ENCODE data around the gene WFS1. TPM values are rescaled to one million over a fixed set of nuclear protein-coding genes. Genes with fewer than 3 reads are reported as not detected.
A peak's percentile ranks its signal among the peaks of the same experiment; 100 is the strongest.

Gene WFS1
- total and polyA plus RNA-seq, 2 of the 13 experiments (the other 11 are each of a cell fraction or from before 2014, with no cell fraction given) = 39.1 to 42.2 TPM

DNA sequence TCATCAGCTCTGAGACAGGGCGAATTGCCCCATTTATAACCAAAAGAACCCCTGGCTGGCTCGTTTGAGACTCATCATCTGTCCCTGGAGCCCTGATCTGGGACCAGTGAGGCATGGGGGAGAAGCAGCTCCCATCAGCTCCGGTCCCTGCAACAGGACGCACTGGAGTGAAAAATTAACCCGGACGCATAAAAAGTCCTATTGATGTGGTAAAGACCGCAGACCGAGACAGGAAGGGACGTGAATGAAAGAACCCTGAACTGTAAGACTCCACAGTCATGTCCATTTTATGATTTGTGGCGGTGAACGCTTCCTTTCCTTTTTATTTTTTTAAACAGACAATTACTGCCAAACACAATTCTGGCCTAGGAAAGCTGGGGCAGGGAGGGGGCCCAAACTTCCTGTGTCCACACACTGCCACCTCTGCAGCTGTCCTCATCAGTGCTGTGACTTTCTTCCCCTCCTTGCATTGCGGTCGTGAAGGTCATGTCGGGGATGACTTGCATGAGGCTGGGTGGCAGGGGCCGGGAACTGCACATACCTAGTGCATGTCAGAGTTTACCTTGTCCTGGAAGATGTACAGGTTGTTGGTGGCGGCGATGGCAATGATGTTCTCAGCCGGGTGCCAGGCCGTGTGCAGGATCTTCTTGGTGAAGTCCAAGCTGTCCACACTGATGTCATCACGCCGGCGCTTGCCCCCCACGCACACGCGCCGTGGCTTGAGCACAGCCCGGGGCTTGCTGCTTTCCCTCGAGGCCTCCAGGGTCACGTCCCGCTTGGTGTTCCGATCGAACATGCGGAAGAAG lies 53.3 kb downstream of the WFS1 start (continued):
- TF ChIP-seq, protein P1, sequence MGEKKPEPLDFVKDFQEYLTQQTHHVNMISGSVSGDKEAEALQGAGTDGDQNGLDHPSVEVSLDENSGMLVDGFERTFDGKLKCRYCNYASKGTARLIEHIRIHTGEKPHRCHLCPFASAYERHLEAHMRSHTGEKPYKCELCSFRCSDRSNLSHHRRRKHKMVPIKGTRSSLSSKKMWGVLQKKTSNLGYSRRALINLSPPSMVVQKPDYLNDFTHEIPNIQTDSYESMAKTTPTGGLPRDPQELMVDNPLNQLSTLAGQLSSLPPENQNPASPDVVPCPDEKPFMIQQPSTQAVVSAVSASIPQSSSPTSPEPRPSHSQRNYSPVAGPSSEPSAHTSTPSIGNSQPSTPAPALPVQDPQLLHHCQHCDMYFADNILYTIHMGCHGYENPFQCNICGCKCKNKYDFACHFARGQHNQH (CRISPR knock-in tag; IDR thresholded peaks at IDR 0.05) = peak; percentile 71
- no peak for TF ChIP-seq MXD4 (CRISPR knock-in tag; IDR thresholded peaks at IDR 0.05)
- no peak for TF ChIP-seq HNF4G (IDR thresholded peaks at IDR 0.05; ENCODE audit: borderline replicate concordance, low read depth, low read length)
- peak; percentile 23; the same call in 1 of the 2 replicates for TF ChIP-seq HNF4G (CRISPR knock-in tag; IDR thresholded peaks at IDR 0.05; ENCODE audit: borderline replicate concordance, low read depth)
- peak; percentile 30; the same call in 1 of the 2 replicates for TF ChIP-seq ZBTB20 (CRISPR knock-in tag; IDR thresholded peaks at IDR 0.05; ENCODE audit: borderline replicate concordance, low read depth)
- peak; percentile 97 for TF ChIP-seq ETV5 (CRISPR knock-in tag; IDR thresholded peaks at IDR 0.05; ENCODE audit: borderline replicate concordance)
- TF ChIP-seq, protein P2, sequence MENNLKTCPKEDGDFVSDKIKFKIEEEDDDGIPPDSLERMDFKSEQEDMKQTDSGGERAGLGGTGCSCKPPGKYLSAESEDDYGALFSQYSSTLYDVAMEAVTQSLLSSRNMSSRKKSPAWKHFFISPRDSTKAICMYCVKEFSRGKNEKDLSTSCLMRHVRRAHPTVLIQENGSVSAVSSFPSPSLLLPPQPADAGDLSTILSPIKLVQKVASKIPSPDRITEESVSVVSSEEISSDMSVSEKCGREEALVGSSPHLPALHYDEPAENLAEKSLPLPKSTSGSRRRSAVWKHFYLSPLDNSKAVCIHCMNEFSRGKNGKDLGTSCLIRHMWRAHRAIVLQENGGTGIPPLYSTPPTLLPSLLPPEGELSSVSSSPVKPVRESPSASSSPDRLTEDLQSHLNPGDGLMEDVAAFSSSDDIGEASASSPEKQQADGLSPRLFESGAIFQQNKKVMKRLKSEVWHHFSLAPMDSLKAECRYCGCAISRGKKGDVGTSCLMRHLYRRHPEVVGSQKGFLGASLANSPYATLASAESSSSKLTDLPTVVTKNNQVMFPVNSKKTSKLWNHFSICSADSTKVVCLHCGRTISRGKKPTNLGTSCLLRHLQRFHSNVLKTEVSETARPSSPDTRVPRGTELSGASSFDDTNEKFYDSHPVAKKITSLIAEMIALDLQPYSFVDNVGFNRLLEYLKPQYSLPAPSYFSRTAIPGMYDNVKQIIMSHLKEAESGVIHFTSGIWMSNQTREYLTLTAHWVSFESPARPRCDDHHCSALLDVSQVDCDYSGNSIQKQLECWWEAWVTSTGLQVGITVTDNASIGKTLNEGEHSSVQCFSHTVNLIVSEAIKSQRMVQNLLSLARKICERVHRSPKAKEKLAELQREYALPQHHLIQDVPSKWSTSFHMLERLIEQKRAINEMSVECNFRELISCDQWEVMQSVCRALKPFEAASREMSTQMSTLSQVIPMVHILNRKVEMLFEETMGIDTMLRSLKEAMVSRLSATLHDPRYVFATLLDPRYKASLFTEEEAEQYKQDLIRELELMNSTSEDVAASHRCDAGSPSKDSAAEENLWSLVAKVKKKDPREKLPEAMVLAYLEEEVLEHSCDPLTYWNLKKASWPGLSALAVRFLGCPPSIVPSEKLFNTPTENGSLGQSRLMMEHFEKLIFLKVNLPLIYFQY (CRISPR knock-in tag; IDR thresholded peaks at IDR 0.05; ENCODE audit: borderline replicate concordance) = peak; percentile 25; the same call in 1 of the 2 replicates
- TF ChIP-seq ZNF101 (CRISPR knock-in tag; IDR thresholded peaks at IDR 0.05; ENCODE audit: borderline replicate concordance, low read depth) = no peak
- TF ChIP-seq, protein P3, sequence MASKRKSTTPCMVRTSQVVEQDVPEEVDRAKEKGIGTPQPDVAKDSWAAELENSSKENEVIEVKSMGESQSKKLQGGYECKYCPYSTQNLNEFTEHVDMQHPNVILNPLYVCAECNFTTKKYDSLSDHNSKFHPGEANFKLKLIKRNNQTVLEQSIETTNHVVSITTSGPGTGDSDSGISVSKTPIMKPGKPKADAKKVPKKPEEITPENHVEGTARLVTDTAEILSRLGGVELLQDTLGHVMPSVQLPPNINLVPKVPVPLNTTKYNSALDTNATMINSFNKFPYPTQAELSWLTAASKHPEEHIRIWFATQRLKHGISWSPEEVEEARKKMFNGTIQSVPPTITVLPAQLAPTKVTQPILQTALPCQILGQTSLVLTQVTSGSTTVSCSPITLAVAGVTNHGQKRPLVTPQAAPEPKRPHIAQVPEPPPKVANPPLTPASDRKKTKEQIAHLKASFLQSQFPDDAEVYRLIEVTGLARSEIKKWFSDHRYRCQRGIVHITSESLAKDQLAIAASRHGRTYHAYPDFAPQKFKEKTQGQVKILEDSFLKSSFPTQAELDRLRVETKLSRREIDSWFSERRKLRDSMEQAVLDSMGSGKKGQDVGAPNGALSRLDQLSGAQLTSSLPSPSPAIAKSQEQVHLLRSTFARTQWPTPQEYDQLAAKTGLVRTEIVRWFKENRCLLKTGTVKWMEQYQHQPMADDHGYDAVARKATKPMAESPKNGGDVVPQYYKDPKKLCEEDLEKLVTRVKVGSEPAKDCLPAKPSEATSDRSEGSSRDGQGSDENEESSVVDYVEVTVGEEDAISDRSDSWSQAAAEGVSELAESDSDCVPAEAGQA (IDR thresholded peaks at IDR 0.05; ENCODE audit: low read depth) = no peak
- TF ChIP-seq, protein P3 (CRISPR knock-in tag; IDR thresholded peaks at IDR 0.05; ENCODE audit: borderline replicate concordance) = no peak
- TF ChIP-seq, protein P4, sequence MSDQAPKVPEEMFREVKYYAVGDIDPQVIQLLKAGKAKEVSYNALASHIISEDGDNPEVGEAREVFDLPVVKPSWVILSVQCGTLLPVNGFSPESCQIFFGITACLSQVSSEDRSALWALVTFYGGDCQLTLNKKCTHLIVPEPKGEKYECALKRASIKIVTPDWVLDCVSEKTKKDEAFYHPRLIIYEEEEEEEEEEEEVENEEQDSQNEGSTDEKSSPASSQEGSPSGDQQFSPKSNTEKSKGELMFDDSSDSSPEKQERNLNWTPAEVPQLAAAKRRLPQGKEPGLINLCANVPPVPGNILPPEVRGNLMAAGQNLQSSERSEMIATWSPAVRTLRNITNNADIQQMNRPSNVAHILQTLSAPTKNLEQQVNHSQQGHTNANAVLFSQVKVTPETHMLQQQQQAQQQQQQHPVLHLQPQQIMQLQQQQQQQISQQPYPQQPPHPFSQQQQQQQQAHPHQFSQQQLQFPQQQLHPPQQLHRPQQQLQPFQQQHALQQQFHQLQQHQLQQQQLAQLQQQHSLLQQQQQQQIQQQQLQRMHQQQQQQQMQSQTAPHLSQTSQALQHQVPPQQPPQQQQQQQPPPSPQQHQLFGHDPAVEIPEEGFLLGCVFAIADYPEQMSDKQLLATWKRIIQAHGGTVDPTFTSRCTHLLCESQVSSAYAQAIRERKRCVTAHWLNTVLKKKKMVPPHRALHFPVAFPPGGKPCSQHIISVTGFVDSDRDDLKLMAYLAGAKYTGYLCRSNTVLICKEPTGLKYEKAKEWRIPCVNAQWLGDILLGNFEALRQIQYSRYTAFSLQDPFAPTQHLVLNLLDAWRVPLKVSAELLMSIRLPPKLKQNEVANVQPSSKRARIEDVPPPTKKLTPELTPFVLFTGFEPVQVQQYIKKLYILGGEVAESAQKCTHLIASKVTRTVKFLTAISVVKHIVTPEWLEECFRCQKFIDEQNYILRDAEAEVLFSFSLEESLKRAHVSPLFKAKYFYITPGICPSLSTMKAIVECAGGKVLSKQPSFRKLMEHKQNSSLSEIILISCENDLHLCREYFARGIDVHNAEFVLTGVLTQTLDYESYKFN (CRISPR knock-in tag; conservative IDR thresholded peaks at IDR 0.05) = peak; percentile 90
- TF ChIP-seq MAFF (IDR thresholded peaks at IDR 0.05; ENCODE audit: low read depth, low read length) = no peak
- no peak for TF ChIP-seq ATF7-NPFF (CRISPR knock-in tag; IDR thresholded peaks at IDR 0.05; ENCODE audit: low read depth)
